H9 (cell line): Measurements from ENCODE around the gene TMEM106C. TPM values are rescaled to one million over a fixed set of nuclear protein-coding genes. Genes with fewer than 3 reads are reported as not detected.

ENCODE experiments used
- DNase-seq: peaks from one replicate; pipeline ENCODE4 v3.0.0-alpha.2; 2017
- H2AFZ ChIP-seq: one replicate; pipeline ENCODE4 v1.6.1; 2013; ENCODE audit warnings: mild to moderate bottlenecking, low read length, control low read depth, moderate library complexity
- H2AK5ac ChIP-seq: 2 replicates; pipeline ENCODE4 v1.6.1; 2013; ENCODE audit warnings: low read length, control low read depth, mixed read lengths; ENCODE audit not compliant: insufficient read length
- H2BK120ac ChIP-seq: one replicate; pipeline ENCODE4 v1.6.1; 2013; ENCODE audit warnings: low read depth, mild to moderate bottlenecking, low read length, control low read depth, inconsistent platforms; ENCODE audit not compliant: poor library complexity, severe bottlenecking
- H2BK12ac ChIP-seq: 2 replicates; pipeline ENCODE4 v1.6.1; 2013; ENCODE audit warnings: low read length, control low read depth, mixed read lengths, low read depth; ENCODE audit not compliant: insufficient read length
- H2BK15ac ChIP-seq: 2 replicates; pipeline ENCODE4 v1.6.1; 2013; ENCODE audit warnings: low read depth, low read length, control low read depth
- H2BK20ac ChIP-seq: one replicate; pipeline ENCODE4 v1.6.1; 2013; ENCODE audit warnings: low read depth, mild to moderate bottlenecking, low read length, control low read depth, inconsistent platforms; ENCODE audit not compliant: poor library complexity, severe bottlenecking
- H2BK5ac ChIP-seq: 2 replicates; pipeline ENCODE4 v1.6.1; 2013; ENCODE audit warnings: low read length, control low read depth, mixed read lengths; ENCODE audit not compliant: insufficient read length
- H3K14ac ChIP-seq: 2 replicates; pipeline ENCODE4 v1.6.1; 2013; ENCODE audit warnings: low read length, control low read depth; ENCODE audit not compliant: insufficient read depth
- H3K18ac ChIP-seq: 2 replicates; pipeline ENCODE4 v1.6.1; 2013; ENCODE audit warnings: low read depth, mild to moderate bottlenecking, mixed read lengths, low read length, control low read depth; ENCODE audit not compliant: insufficient read length
- H3K23ac ChIP-seq: 2 replicates; pipeline ENCODE4 v1.6.1; 2013; ENCODE audit warnings: low read length, control low read depth, mixed read lengths, low read depth; ENCODE audit not compliant: insufficient read length
- H3K23me2 ChIP-seq: 2 replicates; pipeline ENCODE4 v1.6.1; 2013; ENCODE audit warnings: low read depth, mild to moderate bottlenecking, mixed read lengths, low read length, control low read depth; ENCODE audit not compliant: insufficient read length, poor library complexity, severe bottlenecking
- H3K27ac ChIP-seq: 2 replicates; pipeline ENCODE4 v1.5.1; 2013; ENCODE audit warnings: low read length, control low read depth, mixed read lengths, low read depth; ENCODE audit not compliant: insufficient read length
- H3K27me3 ChIP-seq: 2 replicates; pipeline ENCODE4 v1.6.1; 2013; ENCODE audit warnings: low read length, control low read depth, inconsistent platforms; ENCODE audit not compliant: insufficient read depth
- H3K4ac ChIP-seq: 2 replicates; pipeline ENCODE4 v1.6.1; 2013; ENCODE audit warnings: low read depth, mild to moderate bottlenecking, control low read depth, inconsistent platforms, low read length, moderate library complexity
- H3K4me1 ChIP-seq: 2 replicates; pipeline ENCODE4 v1.6.1; 2013; ENCODE audit warnings: low read length, control low read depth, inconsistent platforms; ENCODE audit not compliant: insufficient read depth
- H3K4me2 ChIP-seq: 2 replicates; pipeline ENCODE4 v1.6.1; 2013; ENCODE audit warnings: low read length, control low read depth, mixed read lengths; ENCODE audit not compliant: insufficient read length, insufficient read depth
- H3K56ac ChIP-seq: 2 replicates; pipeline ENCODE4 v1.6.1; 2013; ENCODE audit warnings: low read depth, mild to moderate bottlenecking, mixed read lengths, low read length, control low read depth; ENCODE audit not compliant: insufficient read length
- H3K79me1 ChIP-seq: 2 replicates; pipeline ENCODE4 v1.6.1; 2013; ENCODE audit warnings: low read depth, mild to moderate bottlenecking, moderate library complexity, low read length, control low read depth, inconsistent platforms; ENCODE audit not compliant: insufficient read depth, poor library complexity, severe bottlenecking
- H3K79me2 ChIP-seq: 2 replicates; pipeline ENCODE4 v1.6.1; 2013; ENCODE audit warnings: low read length, control low read depth, inconsistent platforms; ENCODE audit not compliant: insufficient read depth
- H3K9ac ChIP-seq: 2 replicates; pipeline ENCODE4 v1.6.1; 2013; ENCODE audit warnings: low read length, control low read depth, mixed read lengths; ENCODE audit not compliant: insufficient read length; ENCODE audit errors: extremely low read depth
- H3K9me3 ChIP-seq: one replicate; pipeline ENCODE4 v1.6.1; 2013; ENCODE audit warnings: low read depth, low read length, inconsistent platforms; ENCODE audit not compliant: control insufficient read depth
- H3T11ph ChIP-seq: one replicate; pipeline ENCODE4 v1.6.1; 2013; ENCODE audit warnings: mild to moderate bottlenecking, low read length, control low read depth, inconsistent platforms
- H4K20me1 ChIP-seq: one replicate; pipeline ENCODE4 v1.6.1; 2013; ENCODE audit not compliant: control insufficient read depth, insufficient read length, insufficient read depth
- H4K5ac ChIP-seq: 2 replicates; pipeline ENCODE4 v1.6.1; 2013; ENCODE audit warnings: low read depth, mild to moderate bottlenecking, mixed read lengths, low read length, control low read depth; ENCODE audit not compliant: insufficient read length
- H4K8ac ChIP-seq: replicated peaks from 2 replicates; pipeline ENCODE4 v1.6.1; 2013; ENCODE audit warnings: low read length, control low read depth, mixed read lengths, low read depth; ENCODE audit not compliant: insufficient read length
- H4K91ac ChIP-seq: 2 replicates; pipeline ENCODE4 v1.6.1; 2013; ENCODE audit warnings: low read depth, mild to moderate bottlenecking, moderate library complexity, mixed read lengths, low read length, control low read depth; ENCODE audit not compliant: insufficient read length
- H3K27ac Mint-ChIP-seq, 3 experiments: 2 replicates in 2 of 3; 3 replicates in 1 of 3; pipeline ENCODE4 v1.8.0; 2020 to 2021; ENCODE audit warnings: mixed read lengths in 3 of 3, mild to moderate bottlenecking in 1 of 3, moderate library complexity in 1 of 3
- H3K27me3 Mint-ChIP-seq: 2 replicates; pipeline ENCODE4 v1.8.0; 2021; ENCODE audit warnings: low read depth, mild to moderate bottlenecking, moderate library complexity, mixed read lengths
- H3K36me3 Mint-ChIP-seq, 3 experiments: 2 replicates in 2 of 3; 3 replicates in 1 of 3; pipeline ENCODE4 v1.8.0; 2020 to 2021; ENCODE audit warnings: low read depth in 3 of 3, mixed read lengths in 3 of 3; ENCODE audit not compliant: insufficient read depth in 1 of 3
- H3K4me1 Mint-ChIP-seq, 2 experiments: 2 replicates each; pipeline ENCODE4 v1.8.0; 2020; ENCODE audit warnings: mixed read lengths in 2 of 2
- H3K4me3 Mint-ChIP-seq, 2 experiments: 2 replicates in 1 of 2; 3 replicates in 1 of 2; pipeline ENCODE4 v1.8.0; 2020 to 2021; ENCODE audit warnings: mild to moderate bottlenecking in 2 of 2, mixed read lengths in 2 of 2, moderate library complexity in 1 of 2
- H3K9me3 Mint-ChIP-seq, 2 experiments: 2 replicates in 1 of 2; 3 replicates in 1 of 2; pipeline ENCODE4 v1.8.0; 2020; ENCODE audit warnings: mild to moderate bottlenecking in 2 of 2, mixed read lengths in 2 of 2, moderate library complexity in 1 of 2
- WGBS: extraction: QIAGEN DNeasy Blood & Tissue Kit; methylation state at CpG from one replicate; pipeline ENCODE4 v1.1.7; 2013; ENCODE audit warnings: missing lambda C conversion rate, low lambda C conversion rate, mixed read lengths; ENCODE audit not compliant: insufficient read length; ENCODE audit errors: extremely low coverage; 5-methylcytosine and 5-hydroxymethylcytosine counted together
- total RNA-seq: library from RNA; stranded (reverse); gene quantifications from 2 replicates; pipeline ENCODE4 v1.2.1, GENCODE V29; 2021
- TF ChIP-seq, protein P1 (sequence below): fragments of 200-600 bp; sonication (generic); conservative IDR thresholded peaks from 3 replicates; pipeline ENCODE4 v1.8.0; 2021; ENCODE audit warnings: antibody characterized with exemption, mild to moderate bottlenecking

The TMEM106C gene
- total RNA-seq, 1 experiment from 2014 or later = 43.7 TPM

DNA sequence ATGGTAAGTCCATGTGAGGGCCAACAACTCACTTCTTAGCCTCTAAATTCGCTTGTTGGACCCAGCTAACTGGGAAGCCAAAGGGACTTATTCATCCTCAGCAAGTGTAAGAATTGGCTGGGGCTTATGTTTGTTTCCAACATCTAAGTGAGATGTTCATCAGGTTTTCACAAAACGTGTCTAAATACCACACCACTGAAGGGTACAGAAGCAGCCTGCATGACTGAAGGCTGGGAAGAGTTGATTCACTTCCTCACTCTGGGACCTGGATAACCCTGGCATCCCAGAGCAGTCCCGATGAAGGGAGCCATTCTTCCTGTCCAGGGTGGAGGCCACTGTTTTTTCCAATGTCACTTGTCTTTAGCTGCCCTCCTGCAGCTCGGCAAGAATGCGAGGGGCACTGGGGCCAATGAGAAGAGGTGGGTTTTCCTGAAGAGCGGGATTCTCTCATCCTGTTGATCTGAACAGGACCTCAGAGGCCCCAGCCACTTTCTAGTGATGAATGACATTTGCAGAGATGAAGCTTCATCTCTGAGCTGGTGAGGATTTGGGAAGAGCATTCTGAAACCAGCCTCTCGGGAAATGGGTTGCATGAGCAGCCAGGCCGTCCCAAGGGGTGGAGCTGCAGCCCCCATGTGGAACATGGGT lies 53.1 kb downstream of the TMEM106C start:
- Histone ChIP-seq H3K79me1 (no peaks in the 10 kb centered on the region), H2AFZ (no peak overlapping the region), H3K9ac (no peak overlapping the region), H3K56ac (no peak overlapping the region), H2BK20ac (no peak overlapping the region), H4K91ac (no peak overlapping the region), H2BK120ac (no peak overlapping the region), H3K27me3 (peaks cover 87% of the 10 kb centered on the region), H2BK12ac (no peak overlapping the region), H3K27ac (no peak overlapping the region), H3K4me2 (no peak overlapping the region), H3K18ac (no peak overlapping the region), H2AK5ac (no peak overlapping the region), H3K4ac (no peak overlapping the region), H3T11ph (no peak overlapping the region), H2BK5ac (no peak overlapping the region), H4K5ac (no peak overlapping the region), H3K14ac (no peak overlapping the region), H4K20me1 (no peaks in the 10 kb centered on the region), H3K9me3 (no peaks in the 10 kb centered on the region), H2BK15ac (no peak overlapping the region), H4K8ac (no peak overlapping the region), H3K4me1 (no peaks in the 10 kb centered on the region), H3K79me2 (no peaks in the 10 kb centered on the region), H3K23ac (no peak overlapping the region), H3K23me2 (no peaks in the 10 kb centered on the region)
- Mint-ChIP-seq H3K27ac (no peak overlapping the region), H3K36me3 (no peaks in the 10 kb centered on the region), H3K27me3 (peaks cover 100% of the 10 kb centered on the region), H3K4me3 (no peak overlapping the region; a peak in 1 of 5 replicates), H3K4me1 (peaks cover 1 to 3% of the 10 kb centered on the region in 2 experiments; a peak in 3 of 4 replicates), H3K9me3 (peaks cover 0 to 7% of the 10 kb centered on the region in 2 experiments; a peak in 2 of 5 replicates)
- TF ChIP-seq, protein P1, sequence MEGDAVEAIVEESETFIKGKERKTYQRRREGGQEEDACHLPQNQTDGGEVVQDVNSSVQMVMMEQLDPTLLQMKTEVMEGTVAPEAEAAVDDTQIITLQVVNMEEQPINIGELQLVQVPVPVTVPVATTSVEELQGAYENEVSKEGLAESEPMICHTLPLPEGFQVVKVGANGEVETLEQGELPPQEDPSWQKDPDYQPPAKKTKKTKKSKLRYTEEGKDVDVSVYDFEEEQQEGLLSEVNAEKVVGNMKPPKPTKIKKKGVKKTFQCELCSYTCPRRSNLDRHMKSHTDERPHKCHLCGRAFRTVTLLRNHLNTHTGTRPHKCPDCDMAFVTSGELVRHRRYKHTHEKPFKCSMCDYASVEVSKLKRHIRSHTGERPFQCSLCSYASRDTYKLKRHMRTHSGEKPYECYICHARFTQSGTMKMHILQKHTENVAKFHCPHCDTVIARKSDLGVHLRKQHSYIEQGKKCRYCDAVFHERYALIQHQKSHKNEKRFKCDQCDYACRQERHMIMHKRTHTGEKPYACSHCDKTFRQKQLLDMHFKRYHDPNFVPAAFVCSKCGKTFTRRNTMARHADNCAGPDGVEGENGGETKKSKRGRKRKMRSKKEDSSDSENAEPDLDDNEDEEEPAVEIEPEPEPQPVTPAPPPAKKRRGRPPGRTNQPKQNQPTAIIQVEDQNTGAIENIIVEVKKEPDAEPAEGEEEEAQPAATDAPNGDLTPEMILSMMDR = no peak
- DNase-seq = no peak
- no CpG with 5 or more reads among the region's 8 CpGs for whole genome bisulfite sequencing
